ENCODE measurements around the gene TTLL8. TPM values are rescaled to one million over a fixed set of nuclear protein-coding genes. Genes with fewer than 3 reads are reported as not detected.

Gene TTLL8
- total RNA-seq, 1 experiment from 2014 or later, result not detected

GRCh38 chr22:50022171-50022819 is 35.8 kb downstream of the TTLL8 start:
- Mint-ChIP-seq H3K9me3 (peaks cover 4% of the 10 kb centered on the region; the same call in 1 of the 2 replicates), H3K36me3 (no peaks in the 10 kb centered on the region), H3K4me3 (no peak overlapping the region), H3K4me1 (no peaks in the 10 kb centered on the region), H3K27ac (no peak overlapping the region), H3K27me3 (ENCODE audit: low read depth) (peaks cover 17% of the 10 kb centered on the region)
- TF ChIP-seq ERG (CRISPR knock-in tag; IDR thresholded peaks at IDR 0.05) (no peak), USF1 (CRISPR knock-in tag; IDR thresholded peaks at IDR 0.05) (no peak), JAZF1 (CRISPR knock-in tag; IDR thresholded peaks at IDR 0.05) (no peak), SOX15 (CRISPR knock-in tag; IDR thresholded peaks at IDR 0.05) (no peak), SP1 (CRISPR knock-in tag; conservative IDR thresholded peaks at IDR 0.05) (no peak), RORB (CRISPR knock-in tag; IDR thresholded peaks at IDR 0.05) (no peak), MXD4 (CRISPR knock-in tag; IDR thresholded peaks at IDR 0.05; ENCODE audit: borderline replicate concordance) (no peak), PRDM15 (CRISPR knock-in tag; IDR thresholded peaks at IDR 0.05) (no peak), ZNF138 (CRISPR knock-in tag; conservative IDR thresholded peaks at IDR 0.05) (no peak), ZNF121 (CRISPR knock-in tag; IDR thresholded peaks at IDR 0.05) (no peak), HMGXB4 (CRISPR knock-in tag; IDR thresholded peaks at IDR 0.05) (no peak)
- DNase-seq (ENCODE audit: low spot score), result no peak
- CTCF ChIA-PET, result no interaction called here
- no peak for ATAC-seq
- POLR2A ChIA-PET, result no interaction called here

GRCh38 chr22:50020606-50021005 is 37.5 kb downstream of the TTLL8 start:
- no peaks in the 10 kb centered on the region for H3K4me1 Mint-ChIP-seq
- no peak overlapping the region for H3K4me3 Mint-ChIP-seq
- ChIA-PET POLR2A (no interaction called here), CTCF (no interaction called here)
- H3K36me3 Mint-ChIP-seq, result no peaks in the 10 kb centered on the region
- peaks cover 4% of the 10 kb centered on the region; the same call in 1 of the 2 replicates for H3K9me3 Mint-ChIP-seq
- peaks cover 26% of the 10 kb centered on the region for H3K27me3 Mint-ChIP-seq (ENCODE audit: low read depth)
- no peak for ATAC-seq
- no peak overlapping the region for H3K27ac Mint-ChIP-seq
- DNase-seq (ENCODE audit: low spot score), result no peak
- TF ChIP-seq E2F5 (CRISPR knock-in tag; IDR thresholded peaks at IDR 0.05) (no peak), ZNF219 (CRISPR knock-in tag; IDR thresholded peaks at IDR 0.05; ENCODE audit: borderline replicate concordance) (no peak), KAT7 (CRISPR knock-in tag; IDR thresholded peaks at IDR 0.05; ENCODE audit: borderline replicate concordance) (no peak), ARID4B (CRISPR knock-in tag; IDR thresholded peaks at IDR 0.05; ENCODE audit: borderline replicate concordance) (no peak), NR2C2 (CRISPR knock-in tag; IDR thresholded peaks at IDR 0.05) (no peak), AFF4 (CRISPR knock-in tag; IDR thresholded peaks at IDR 0.05; ENCODE audit: borderline replicate concordance) (no peak)

Data from WTC11 (cell line).